Ishikawa (cell line): ENCODE data around the gene COL25A1.

Experiments
- CEBPB ChIP-seq: IDR thresholded peaks from 2 replicates; pipeline ENCODE4 v1.6.1; 2012
- CREB1 ChIP-seq: IDR thresholded peaks from 2 replicates; pipeline ENCODE4 v1.6.1; 2012; ENCODE audit warnings: low read depth
- EP300 ChIP-seq: IDR thresholded peaks from 2 replicates; pipeline ENCODE4 v1.6.1; 2012; ENCODE audit warnings: borderline replicate concordance
- MAX ChIP-seq: IDR thresholded peaks from 2 replicates; pipeline ENCODE4 v1.6.1; 2012
- NFIC ChIP-seq: IDR thresholded peaks from 2 replicates; pipeline ENCODE4 v1.6.1; 2012
- TCF12 ChIP-seq: IDR thresholded peaks from 2 replicates; pipeline ENCODE4 v1.6.1; 2012; ENCODE audit warnings: low read depth
- TEAD4 ChIP-seq: IDR thresholded peaks from 2 replicates; pipeline ENCODE4 v1.6.1; 2012
- USF1 ChIP-seq: IDR thresholded peaks from 2 replicates; pipeline ENCODE4 v1.6.1; 2012
- YY1 ChIP-seq: IDR thresholded peaks from 2 replicates; pipeline ENCODE4 v1.6.1; 2012; ENCODE audit warnings: low read depth
- ZBTB7A ChIP-seq: IDR thresholded peaks from 2 replicates; pipeline ENCODE4 v1.6.1; 2012; ENCODE audit warnings: low read depth

DNA sequence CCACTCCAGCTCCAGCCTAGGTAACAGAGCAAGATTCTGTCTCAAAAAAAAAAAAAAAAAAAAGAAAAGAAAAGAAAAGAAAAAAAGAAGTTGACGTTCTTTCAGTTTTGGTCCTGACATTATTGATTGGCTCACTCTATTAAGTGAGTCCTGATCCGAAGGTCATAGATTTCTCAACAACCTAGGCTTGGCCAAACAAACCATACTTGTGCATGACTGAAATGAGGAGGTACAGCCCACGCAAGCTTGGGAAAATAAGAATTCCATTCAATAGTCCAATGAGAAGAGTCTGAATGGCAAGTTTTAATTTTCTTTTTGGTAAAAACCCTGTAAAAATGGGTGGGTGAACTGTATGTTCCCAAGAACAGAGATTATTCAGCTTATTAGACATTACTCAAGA is 536.4 kb downstream of the COL25A1 start:
- TF ChIP-seq CREB1 (no peak), CEBPB (no peak), TCF12 (no peak), YY1 (no peak), USF1 (no peak), EP300 (no peak), TEAD4 (no peak), MAX (no peak), ZBTB7A (no peak), NFIC (no peak)
